Chondrocyte (in vitro differentiated cells): ENCODE measurements around the gene PCED1B. TPM values are rescaled to one million over a fixed set of nuclear protein-coding genes. Genes with fewer than 3 reads are reported as not detected.

Source experiments
- DNase-seq: peaks from one replicate; pipeline ENCODE4 v3.0.0; 2021; ENCODE audit warnings: mixed read lengths, low spot score
- H3K27ac Mint-ChIP-seq: one replicate; pipeline ENCODE4 v1.8.0; 2021; ENCODE audit warnings: mild to moderate bottlenecking, moderate library complexity, mixed read lengths; ENCODE audit not compliant: unreplicated experiment
- H3K27me3 Mint-ChIP-seq: 2 replicates; pipeline ENCODE4 v1.8.0; 2021; ENCODE audit warnings: low read depth, mixed read lengths
- H3K36me3 Mint-ChIP-seq: 2 replicates; pipeline ENCODE4 v1.8.0; 2021; ENCODE audit warnings: low read depth, mixed read lengths
- H3K4me1 Mint-ChIP-seq: 2 replicates; pipeline ENCODE4 v1.8.0; 2021; ENCODE audit warnings: low read depth, mild to moderate bottlenecking, mixed read lengths
- H3K4me3 Mint-ChIP-seq: one replicate; pipeline ENCODE4 v1.8.0; 2021; ENCODE audit warnings: mild to moderate bottlenecking, moderate library complexity, mixed read lengths; ENCODE audit not compliant: unreplicated experiment
- H3K9me3 Mint-ChIP-seq: 2 replicates; pipeline ENCODE4 v1.8.0; 2021; ENCODE audit warnings: low read depth, mixed read lengths
- CTCF ChIP-seq: fragments of 200-600 bp; sonication (generic); IDR thresholded peaks from 2 replicates; pipeline ENCODE4 v1.5.0; 2021; ENCODE audit warnings: antibody characterized with exemption, mild to moderate bottlenecking, moderate library complexity
- total RNA-seq: library from RNA; stranded (reverse); gene quantifications from 3 replicates; pipeline ENCODE4 v1.2.1, GENCODE V29; 2021

PCED1B gene
- total RNA-seq, 1 donor from 2014 or later: 2.3 TPM

GRCh38 chr12:47145188-47145587, 65.8 kb downstream of the PCED1B start:
- no peak for DNase-seq
- Mint-ChIP-seq H3K27ac (no peak overlapping the region), H3K4me3 (no peak overlapping the region), H3K36me3 (peaks cover 1% of the 10 kb centered on the region), H3K4me1 (peaks cover 5% of the 10 kb centered on the region), H3K9me3 (peaks cover 24% of the 10 kb centered on the region), H3K27me3 (no peaks in the 10 kb centered on the region)
- no peak for TF ChIP-seq CTCF

- no peak for TF ChIP-seq CTCF
- Mint-ChIP-seq H3K9me3 (peaks cover 30% of the 10 kb centered on the region), H3K27ac (no peak overlapping the region), H3K27me3 (no peaks in the 10 kb centered on the region), H3K36me3 (peaks cover 2% of the 10 kb centered on the region), H3K4me3 (no peak overlapping the region), H3K4me1 (peaks cover 5% of the 10 kb centered on the region)
- DNase-seq: no peak
Observed at GRCh38 chr12:47147739-47148138, 68.3 kb downstream of the PCED1B start.

- peaks cover 21% of the 10 kb centered on the region for H3K9me3 Mint-ChIP-seq
- H3K4me1 Mint-ChIP-seq: peaks cover 5% of the 10 kb centered on the region
- no peak for DNase-seq
- peaks cover 2% of the 10 kb centered on the region for H3K36me3 Mint-ChIP-seq
- no peak for TF ChIP-seq CTCF
- H3K27ac Mint-ChIP-seq: no peak overlapping the region
- H3K27me3 Mint-ChIP-seq: no peaks in the 10 kb centered on the region
- no peak overlapping the region for H3K4me3 Mint-ChIP-seq
Observed at GRCh38 chr12:47149146-47149545, 69.7 kb downstream of the PCED1B start.

GRCh38 chr12:47152095-47152494, 72.7 kb downstream of the PCED1B start:
- Mint-ChIP-seq H3K27me3 (no peaks in the 10 kb centered on the region), H3K27ac (no peak overlapping the region), H3K36me3 (peaks cover 2% of the 10 kb centered on the region), H3K4me1 (peaks cover 13% of the 10 kb centered on the region), H3K9me3 (peaks cover 11% of the 10 kb centered on the region), H3K4me3 (no peak overlapping the region)
- no peak for DNase-seq
- no peak for TF ChIP-seq CTCF

- Mint-ChIP-seq H3K36me3 (peaks cover 9% of the 10 kb centered on the region), H3K9me3 (peaks cover 31% of the 10 kb centered on the region), H3K27me3 (no peaks in the 10 kb centered on the region), H3K4me1 (peaks cover 9% of the 10 kb centered on the region), H3K27ac (no peak overlapping the region), H3K4me3 (no peak overlapping the region)
- no peak for DNase-seq
- TF ChIP-seq CTCF: no peak
Observed at GRCh38 chr12:47155457-47156166, 76.2 kb downstream of the PCED1B start.
